ENCODE measurements around the gene PECR. TPM values are rescaled to one million over a fixed set of nuclear protein-coding genes. Genes with fewer than 3 reads are reported as not detected.

PECR gene
- total RNA-seq, 1 experiment from 2014 or later, result 15.3 TPM

- Histone ChIP-seq H2BK12ac (ENCODE audit: insufficient read length, low read depth, low read length) (no peak overlapping the region), H3K23ac (ENCODE audit: insufficient read length, low read depth, low read length) (no peak overlapping the region), H3K18ac (ENCODE audit: insufficient read length, low read depth, low read length) (no peak overlapping the region), H2BK5ac (ENCODE audit: insufficient read length, low read length) (no peak overlapping the region), H2AFZ (ENCODE audit: low read length) (no peak overlapping the region), H3K56ac (ENCODE audit: insufficient read length, low read depth, low read length) (no peak overlapping the region), H3K27me3 (ENCODE audit: insufficient read depth, low read length) (no peaks in the 10 kb centered on the region), H3T11ph (ENCODE audit: low read length) (no peak overlapping the region), H2BK120ac (ENCODE audit: low read depth, low read length, poor library complexity, severe bottlenecking) (no peak overlapping the region), H3K23me2 (ENCODE audit: insufficient read length, low read depth, low read length, poor library complexity, severe bottlenecking) (peaks cover 3% of the 10 kb centered on the region), H3K4me1 (ENCODE audit: insufficient read depth, low read length) (no peaks in the 10 kb centered on the region; the same call in 1 of the 2 replicates), H3K4ac (ENCODE audit: low read depth, low read length) (no peak overlapping the region), H3K79me1 (ENCODE audit: insufficient read depth, low read depth, low read length, poor library complexity, severe bottlenecking) (no peaks in the 10 kb centered on the region), H3K79me2 (ENCODE audit: insufficient read depth, low read length) (peaks cover 18% of the 10 kb centered on the region; the same call in 1 of the 2 replicates), H2AK5ac (ENCODE audit: insufficient read length, low read length) (peak overlapping the region; percentile 79), H3K14ac (ENCODE audit: insufficient read depth, low read length) (no peak overlapping the region), H3K4me2 (ENCODE audit: insufficient read depth, insufficient read length, low read length) (peak overlapping the region; percentile 70), H4K8ac (replicated peaks; ENCODE audit: insufficient read length, low read depth, low read length) (no peak overlapping the region), H2BK15ac (ENCODE audit: low read depth, low read length) (no peak overlapping the region), H4K91ac (ENCODE audit: insufficient read length, low read depth, low read length) (no peak overlapping the region), H3K27ac (ENCODE audit: insufficient read length, low read depth, low read length) (no peak overlapping the region), H2BK20ac (ENCODE audit: low read depth, low read length, poor library complexity, severe bottlenecking) (no peak overlapping the region), H3K9ac (ENCODE audit: extremely low read depth, insufficient read length, low read length) (peak overlapping the region; percentile 52), H4K5ac (ENCODE audit: insufficient read length, low read depth, low read length) (peak overlapping the region; percentile 84), H4K20me1 (ENCODE audit: control insufficient read depth, insufficient read depth, insufficient read length) (no peaks in the 10 kb centered on the region), H3K9me3 (ENCODE audit: control insufficient read depth, low read depth, low read length) (no peaks in the 10 kb centered on the region)
- H3K27ac Mint-ChIP-seq, result peak overlapping the region; percentile 95 to 100 (median 99)
- TF ChIP-seq, protein P1, sequence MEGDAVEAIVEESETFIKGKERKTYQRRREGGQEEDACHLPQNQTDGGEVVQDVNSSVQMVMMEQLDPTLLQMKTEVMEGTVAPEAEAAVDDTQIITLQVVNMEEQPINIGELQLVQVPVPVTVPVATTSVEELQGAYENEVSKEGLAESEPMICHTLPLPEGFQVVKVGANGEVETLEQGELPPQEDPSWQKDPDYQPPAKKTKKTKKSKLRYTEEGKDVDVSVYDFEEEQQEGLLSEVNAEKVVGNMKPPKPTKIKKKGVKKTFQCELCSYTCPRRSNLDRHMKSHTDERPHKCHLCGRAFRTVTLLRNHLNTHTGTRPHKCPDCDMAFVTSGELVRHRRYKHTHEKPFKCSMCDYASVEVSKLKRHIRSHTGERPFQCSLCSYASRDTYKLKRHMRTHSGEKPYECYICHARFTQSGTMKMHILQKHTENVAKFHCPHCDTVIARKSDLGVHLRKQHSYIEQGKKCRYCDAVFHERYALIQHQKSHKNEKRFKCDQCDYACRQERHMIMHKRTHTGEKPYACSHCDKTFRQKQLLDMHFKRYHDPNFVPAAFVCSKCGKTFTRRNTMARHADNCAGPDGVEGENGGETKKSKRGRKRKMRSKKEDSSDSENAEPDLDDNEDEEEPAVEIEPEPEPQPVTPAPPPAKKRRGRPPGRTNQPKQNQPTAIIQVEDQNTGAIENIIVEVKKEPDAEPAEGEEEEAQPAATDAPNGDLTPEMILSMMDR (conservative IDR thresholded peaks at IDR 0.05), result no peak
- no CpG with 5 or more reads among the region's 6 CpGs for WGBS (ENCODE audit: extremely low coverage, insufficient read length, low lambda C conversion rate)
- H3K9me3 Mint-ChIP-seq, result peaks cover 0 to 3% of the 10 kb centered on the region in 2 experiments; a peak in 2 of 5 replicates
- peak; percentile 33 for DNase-seq
- H3K4me1 Mint-ChIP-seq, result peaks cover 32 to 46% of the 10 kb centered on the region in 2 experiments
- H3K36me3 Mint-ChIP-seq (ENCODE audit: insufficient read depth in 1 of 3, low read depth in 3 of 3), result peaks cover 28 to 38% (median 34%) of the 10 kb centered on the region in 3 experiments
- peak overlapping the region; percentile 99 to 100 for H3K4me3 Mint-ChIP-seq
- no peaks in the 10 kb centered on the region for H3K27me3 Mint-ChIP-seq (ENCODE audit: low read depth)
These were observed 26.8 kb upstream of the PECR start for GRCh38 chr2:216108310-216108966.

Measured in H9 (cell line).